Left ventricle myocardium inferior (tissue), 1 donor: ENCODE results near the gene TPPP3. TPM values are rescaled to one million over a fixed set of nuclear protein-coding genes. Genes with fewer than 3 reads are reported as not detected.

Experiments used
- DNase-seq: peaks from one replicate; pipeline ENCODE4 v3.0.0-alpha.2; 2020
- H3K27ac ChIP-seq: fragments of 200-600 bp; replicated peaks from 2 replicates; pipeline ENCODE4 v1.8.0; 2021
- H3K27me3 ChIP-seq: fragments of 200-600 bp; 2 replicates; pipeline ENCODE4 v1.8.0; 2021; ENCODE audit warnings: low read depth
- H3K36me3 ChIP-seq: fragments of 200-600 bp; 2 replicates; pipeline ENCODE4 v1.8.0; 2021
- H3K4me1 ChIP-seq: fragments of 200-600 bp; 2 replicates; pipeline ENCODE4 v1.8.0; 2021
- H3K4me3 ChIP-seq: fragments of 200-600 bp; 2 replicates; pipeline ENCODE4 v1.8.0; 2021; ENCODE audit warnings: mild to moderate bottlenecking, moderate library complexity
- H3K9me3 ChIP-seq: fragments of 200-600 bp; replicated peaks from 2 replicates; pipeline ENCODE4 v1.8.0; 2021
- CTCF ChIP-seq: fragments of 200-600 bp; IDR thresholded peaks from 2 replicates; pipeline ENCODE4 v1.8.0; 2021; ENCODE audit warnings: antibody characterized with exemption, mild to moderate bottlenecking, borderline replicate concordance
- intact Hi-C: fragments of 100-400 bp; cut with micrococcal nuclease; formaldehyde crosslinking; loops from one replicate; pipeline ENCODE4 v1.11.0; 2022
- total RNA-seq: library from RNA; stranded (reverse); fragmentation: NEBNext Ultra II Directional; extraction: Animal tissue kit (Norgen Biotek cat#: 25700); gene quantifications from one replicate; pipeline ENCODE4 v1.2.1, GENCODE V29; 2021
- donor health status: DM: no; HTN: yes; CAD: no; lungs with severe emphysema.

The TPPP3 gene
- total RNA-seq, 1 donor from 2014 or later, result 15.5 TPM

- Histone ChIP-seq H3K36me3 (no peaks in the 10 kb centered on the region), H3K27ac (no peak overlapping the region), H3K4me1 (peaks cover 32% of the 10 kb centered on the region), H3K9me3 (no peaks in the 10 kb centered on the region), H3K27me3 (peaks cover 61% of the 10 kb centered on the region), H3K4me3 (no peak overlapping the region)
- no peak for DNase-seq
- no peak for TF ChIP-seq CTCF
- intact Hi-C loops, result no loop called here
Observed at GRCh38 chr16:67425061-67425460, 31.8 kb upstream of the TPPP3 start.

GRCh38 chr16:67424261-67424615 is 30.9 kb upstream of the TPPP3 start:
- intact Hi-C loops, result no loop called here

DNA sequence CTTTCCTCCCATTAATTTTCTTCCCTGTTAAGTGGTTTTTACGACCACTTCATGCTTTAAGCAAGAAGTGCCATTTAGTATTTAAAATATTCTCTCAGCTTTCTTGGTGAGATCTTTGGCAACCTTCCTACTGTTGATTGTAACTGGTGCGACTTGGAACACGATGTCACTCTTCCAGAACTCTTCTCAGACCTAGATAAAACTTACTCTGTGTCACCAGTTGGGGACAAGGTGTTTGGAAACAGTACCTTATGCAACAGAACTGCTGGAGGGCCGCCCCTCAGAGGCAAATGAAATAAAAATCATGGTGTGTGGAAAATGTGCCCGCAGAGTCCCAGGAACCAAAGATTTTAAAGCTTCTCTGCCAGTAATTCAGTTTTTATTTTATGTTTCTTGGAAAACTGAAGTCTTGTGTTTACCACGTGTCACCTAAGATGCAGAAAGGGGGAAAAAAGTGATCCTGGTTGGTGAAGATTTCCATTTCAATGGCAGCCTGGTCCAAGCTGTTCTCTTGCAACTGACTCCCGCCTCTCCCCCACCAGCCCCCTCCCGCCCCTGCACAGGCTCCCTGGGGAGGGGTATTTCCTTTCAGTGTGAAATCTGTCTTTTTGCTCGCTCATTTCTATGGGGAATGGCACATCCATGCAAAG is 30.4 kb upstream of the TPPP3 start:
- no peak overlapping the region for H3K4me3 ChIP-seq
- peaks cover 20% of the 10 kb centered on the region for H3K4me1 ChIP-seq
- H3K36me3 ChIP-seq, result no peaks in the 10 kb centered on the region
- peaks cover 49% of the 10 kb centered on the region for H3K27me3 ChIP-seq
- no peak for TF ChIP-seq CTCF
- no peaks in the 10 kb centered on the region for H3K9me3 ChIP-seq
- H3K27ac ChIP-seq, result no peak overlapping the region
- intact Hi-C loops, result no loop called here
- DNase-seq, result no peak

More at GRCh38 chr16:67424261-67424615, 30.9 kb upstream of the TPPP3 start:
- H3K4me1 ChIP-seq, result peaks cover 23% of the 10 kb centered on the region
- DNase-seq, result no peak
- H3K9me3 ChIP-seq, result no peaks in the 10 kb centered on the region
- no peak overlapping the region for H3K27ac ChIP-seq
- peaks cover 54% of the 10 kb centered on the region for H3K27me3 ChIP-seq
- no peak overlapping the region for H3K4me3 ChIP-seq
- H3K36me3 ChIP-seq, result no peaks in the 10 kb centered on the region
- TF ChIP-seq CTCF, result no peak

DNA sequence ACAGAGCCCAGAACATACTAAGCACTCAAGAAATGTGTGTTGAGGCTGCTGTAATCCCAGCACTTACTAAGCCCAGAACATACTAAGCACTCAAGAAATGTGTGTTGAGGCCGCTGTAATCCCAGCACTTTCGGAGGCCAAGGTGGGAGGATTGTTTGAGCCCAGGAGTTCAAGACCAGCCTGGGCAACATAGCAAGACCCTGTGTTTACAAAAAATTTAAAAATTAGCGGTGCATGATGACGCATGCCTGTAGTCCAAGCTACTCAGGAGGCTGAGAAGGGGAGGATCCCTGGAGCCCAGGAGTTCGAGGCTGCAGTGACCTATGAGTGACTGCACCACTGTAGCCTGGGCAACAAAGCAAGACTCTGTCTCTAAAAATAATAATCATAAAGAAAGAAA is 29.7 kb upstream of the TPPP3 start:
- no peak for TF ChIP-seq CTCF
- Histone ChIP-seq H3K9me3 (no peaks in the 10 kb centered on the region), H3K27ac (no peak overlapping the region), H3K4me3 (no peak overlapping the region), H3K4me1 (peaks cover 13% of the 10 kb centered on the region), H3K27me3 (peaks cover 46% of the 10 kb centered on the region), H3K36me3 (no peaks in the 10 kb centered on the region)
- intact Hi-C loops, result no loop called here
- DNase-seq, result no peak

DNA sequence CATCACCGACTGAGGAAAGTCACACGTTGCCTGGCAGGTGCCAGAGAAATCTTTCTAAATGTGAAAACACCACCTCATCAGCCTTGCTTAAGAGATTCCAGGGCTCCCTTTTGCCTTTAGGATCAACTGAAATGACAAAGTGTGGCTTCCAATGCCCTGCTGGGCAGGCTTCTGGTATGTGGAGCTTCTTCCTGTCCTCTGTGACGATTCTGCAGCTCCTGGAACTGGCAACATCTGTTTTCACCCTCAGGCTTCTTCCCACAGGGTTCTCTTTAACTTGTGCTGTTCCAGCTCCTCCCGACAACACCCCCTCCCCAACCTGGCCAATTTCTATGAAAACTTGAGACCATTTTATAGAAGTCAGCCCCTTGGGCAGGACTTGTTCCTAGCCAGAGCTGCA is 27.7 kb upstream of the TPPP3 start:
- intact Hi-C loops, result no loop called here
- Histone ChIP-seq H3K9me3 (no peaks in the 10 kb centered on the region), H3K4me3 (no peak overlapping the region), H3K4me1 (peaks cover 18% of the 10 kb centered on the region), H3K27me3 (peaks cover 26% of the 10 kb centered on the region), H3K36me3 (no peaks in the 10 kb centered on the region), H3K27ac (no peak overlapping the region)
- TF ChIP-seq CTCF, result no peak
- no peak for DNase-seq
